BJ (cell line): ENCODE measurements around the gene DNAI7. TPM values are rescaled to one million over a fixed set of nuclear protein-coding genes. Genes with fewer than 3 reads are reported as not detected.

Source experiments
- CTCF ChIA-PET: fragments of 350-600 bp; formaldehyde crosslinking; extraction: SDS; loops from one replicate; lab custom pipeline; 2021; ENCODE audit warnings: antibody characterized with exemption, inconsistent platforms; lab: Yijun Ruan, JAX
- POLR2A ChIA-PET: fragments of 300-600 bp; sonication (Branson Sonifier 250); formaldehyde crosslinking; extraction: SDS; loops from one replicate; lab custom pipeline; 2021; ENCODE audit warnings: antibody characterized with exemption; lab: Charles Lee
- DNase-seq: peaks from one replicate; pipeline ENCODE4 v3.0.0-alpha.2; 2011; ENCODE audit warnings: low read depth
- H3K27me3 ChIP-seq: 2 replicates; pipeline ENCODE4 v1.6.0; 2011; ENCODE audit warnings: low read length; ENCODE audit not compliant: control insufficient read depth, insufficient read depth
- H3K36me3 ChIP-seq: 2 replicates; pipeline ENCODE4 v1.5.1; 2011; ENCODE audit warnings: low read length; ENCODE audit not compliant: control insufficient read depth, insufficient read depth
- H3K4me3 ChIP-seq: 2 replicates; pipeline ENCODE4 v1.5.1; 2011; ENCODE audit warnings: low read depth, mild to moderate bottlenecking, control low read depth, low read length
- polyA plus RNA-seq: library from polyadenylated mRNA; depleted of rRNA; stranded (reverse); fragments of >200 nt; gene quantifications from 2 replicates; pipeline ENCODE4 v1.2.3, GENCODE V29; 2011
- TF ChIP-seq, protein P1 (sequence below): IDR thresholded peaks from 2 replicates; pipeline ENCODE4 v1.5.1; 2011; ENCODE audit warnings: low read depth, mild to moderate bottlenecking, control low read depth, inconsistent platforms, low read length, moderate library complexity; ENCODE audit not compliant: insufficient read depth

The DNAI7 gene
- polyA plus RNA-seq, 1 experiment, result 0.11 TPM

DNA sequence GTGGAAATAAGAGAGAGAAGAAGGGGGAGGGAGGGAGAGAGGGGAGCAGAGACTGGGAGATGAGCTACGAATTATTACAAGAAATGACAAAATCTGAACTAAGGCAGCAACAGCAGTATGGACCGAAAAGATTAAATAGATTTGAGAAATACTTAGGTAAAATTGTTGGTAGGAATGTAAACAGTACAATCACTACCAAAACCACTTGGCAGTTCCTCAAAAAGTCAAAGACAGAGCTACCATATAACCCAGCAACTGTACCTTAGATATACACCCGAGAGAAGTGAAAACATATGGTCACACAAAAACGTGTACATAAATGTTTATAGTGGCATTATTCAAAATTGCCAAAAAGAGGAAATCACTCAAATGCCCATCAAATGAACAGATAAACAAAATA lies 41.7 kb upstream of the DNAI7 start:
- CTCF ChIA-PET, result no interaction called here

DNA sequence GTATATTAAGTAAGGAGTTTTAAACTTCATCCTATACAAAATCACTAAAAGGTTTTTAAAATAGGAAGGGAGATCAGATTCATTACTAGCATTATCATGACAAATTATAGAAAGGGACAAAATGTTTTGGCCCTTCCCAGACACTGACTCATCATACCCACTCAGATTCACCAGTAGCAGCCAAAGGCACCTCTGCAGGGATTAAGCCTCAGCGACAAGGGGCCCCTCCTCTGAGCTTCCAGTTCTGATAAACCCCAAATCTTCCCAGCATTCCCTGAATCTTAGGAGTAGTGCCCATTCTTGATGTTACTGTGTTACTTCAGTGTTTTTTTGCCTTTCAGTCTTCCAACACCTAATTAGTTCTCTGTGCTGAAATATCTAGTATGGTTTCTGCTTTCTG lies 41.2 kb upstream of the DNAI7 start:
- TF ChIP-seq, protein P1, sequence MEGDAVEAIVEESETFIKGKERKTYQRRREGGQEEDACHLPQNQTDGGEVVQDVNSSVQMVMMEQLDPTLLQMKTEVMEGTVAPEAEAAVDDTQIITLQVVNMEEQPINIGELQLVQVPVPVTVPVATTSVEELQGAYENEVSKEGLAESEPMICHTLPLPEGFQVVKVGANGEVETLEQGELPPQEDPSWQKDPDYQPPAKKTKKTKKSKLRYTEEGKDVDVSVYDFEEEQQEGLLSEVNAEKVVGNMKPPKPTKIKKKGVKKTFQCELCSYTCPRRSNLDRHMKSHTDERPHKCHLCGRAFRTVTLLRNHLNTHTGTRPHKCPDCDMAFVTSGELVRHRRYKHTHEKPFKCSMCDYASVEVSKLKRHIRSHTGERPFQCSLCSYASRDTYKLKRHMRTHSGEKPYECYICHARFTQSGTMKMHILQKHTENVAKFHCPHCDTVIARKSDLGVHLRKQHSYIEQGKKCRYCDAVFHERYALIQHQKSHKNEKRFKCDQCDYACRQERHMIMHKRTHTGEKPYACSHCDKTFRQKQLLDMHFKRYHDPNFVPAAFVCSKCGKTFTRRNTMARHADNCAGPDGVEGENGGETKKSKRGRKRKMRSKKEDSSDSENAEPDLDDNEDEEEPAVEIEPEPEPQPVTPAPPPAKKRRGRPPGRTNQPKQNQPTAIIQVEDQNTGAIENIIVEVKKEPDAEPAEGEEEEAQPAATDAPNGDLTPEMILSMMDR, result no peak
- Histone ChIP-seq H3K27me3 (no peaks in the 10 kb centered on the region), H3K36me3 (peaks cover 4% of the 10 kb centered on the region; the same call in 1 of the 2 replicates), H3K4me3 (no peak overlapping the region)
- POLR2A ChIA-PET, result no interaction called here
- CTCF ChIA-PET, result no interaction called here
- DNase-seq, result no peak

More for the DNA sequence above, 41.7 kb upstream of the DNAI7 start:
- POLR2A ChIA-PET, result no interaction called here
- TF ChIP-seq, protein P1, result no peak
- Histone ChIP-seq H3K27me3 (no peaks in the 10 kb centered on the region), H3K4me3 (no peak overlapping the region), H3K36me3 (peaks cover 4% of the 10 kb centered on the region; the same call in 1 of the 2 replicates)
- DNase-seq, result no peak

DNA sequence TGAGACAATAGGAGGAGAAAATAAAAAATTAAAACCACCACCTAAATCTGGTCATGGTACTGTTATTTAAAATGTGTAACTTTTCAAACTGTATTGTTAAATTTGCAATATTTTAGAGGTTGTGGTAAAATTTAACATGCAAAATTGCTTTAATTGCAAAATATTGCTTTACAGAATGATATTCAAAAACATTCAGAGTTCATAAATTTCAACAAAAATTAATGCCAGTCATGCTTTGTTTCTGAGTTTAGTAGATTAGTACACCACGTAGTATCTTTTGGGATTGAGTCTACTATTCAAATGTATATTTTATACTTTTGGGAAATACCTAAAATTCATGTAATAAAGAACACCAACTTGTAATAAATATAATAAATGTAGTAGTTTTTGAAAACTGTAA lies 18.4 kb upstream of the DNAI7 start:
- Histone ChIP-seq H3K36me3 (peaks cover 2% of the 10 kb centered on the region; the same call in 1 of the 2 replicates), H3K27me3 (no peaks in the 10 kb centered on the region), H3K4me3 (no peak overlapping the region)
- ChIA-PET POLR2A (no interaction called here), CTCF (interaction anchor here (0.6 kb wide), 1 partner anchor 28 kb away, joined by 3 read pairs; no protein-coding TSS in a partner anchor)
- no peak for DNase-seq
- TF ChIP-seq, protein P1, result no peak

DNA sequence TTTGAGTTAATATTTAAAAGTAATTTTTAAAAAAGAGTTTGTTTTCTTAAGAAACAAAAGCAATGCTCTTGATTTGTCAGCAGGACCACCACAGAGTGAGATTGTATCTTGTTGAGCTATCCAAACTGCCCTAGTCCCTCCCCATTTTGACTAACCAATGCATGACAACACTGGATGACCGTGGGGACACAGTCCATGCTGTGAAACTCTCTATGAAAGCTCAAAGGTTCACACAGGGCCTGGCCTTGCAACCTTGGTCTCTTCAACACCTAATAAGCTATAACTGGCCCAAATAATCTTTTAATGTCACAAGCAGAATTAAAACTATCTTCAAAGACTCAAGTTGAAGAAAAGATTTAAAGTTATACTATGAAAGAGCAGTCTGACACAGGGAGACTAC lies 13.6 kb upstream of the DNAI7 start:
- TF ChIP-seq, protein P1, result no peak
- no peak overlapping the region for H3K4me3 ChIP-seq
- DNase-seq, result no peak
- POLR2A ChIA-PET, result no interaction called here
- no peaks in the 10 kb centered on the region for H3K27me3 ChIP-seq
- CTCF ChIA-PET, result interaction anchor here (3.8 kb wide), 1 partner anchor 11 kb away, joined by 15 read pairs; no protein-coding TSS in a partner anchor
- no peaks in the 10 kb centered on the region for H3K36me3 ChIP-seq

DNA sequence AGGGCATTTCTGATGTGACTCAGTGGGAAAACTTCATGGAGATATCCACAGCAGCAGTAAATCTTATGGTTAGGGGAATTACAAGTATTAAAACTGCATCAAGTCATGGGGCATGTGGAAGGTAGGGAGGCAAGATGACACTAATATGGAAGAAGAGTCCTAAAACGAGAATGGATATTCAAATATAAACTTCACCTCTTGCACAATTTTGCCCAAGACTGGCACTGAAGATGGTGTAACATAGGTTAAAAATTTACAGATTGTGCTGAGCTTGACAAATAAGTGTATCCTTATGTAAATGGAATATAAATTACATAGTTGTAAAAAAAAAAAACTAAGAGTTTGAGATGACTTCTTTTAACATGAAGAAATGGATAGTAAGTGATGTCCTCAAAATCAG lies 12.9 kb upstream of the DNAI7 start:
- no peak overlapping the region for H3K4me3 ChIP-seq
- DNase-seq, result no peak
- ChIA-PET POLR2A (no interaction called here), CTCF (no interaction called here)
- H3K27me3 ChIP-seq, result no peaks in the 10 kb centered on the region
- 0 out of 2 replicates have a peak, but pooled peaks cover 1% of the 10 kb centered on the region for H3K36me3 ChIP-seq
- TF ChIP-seq, protein P1, result no peak
